ENCODE results near the gene VGLL1.

DNA sequence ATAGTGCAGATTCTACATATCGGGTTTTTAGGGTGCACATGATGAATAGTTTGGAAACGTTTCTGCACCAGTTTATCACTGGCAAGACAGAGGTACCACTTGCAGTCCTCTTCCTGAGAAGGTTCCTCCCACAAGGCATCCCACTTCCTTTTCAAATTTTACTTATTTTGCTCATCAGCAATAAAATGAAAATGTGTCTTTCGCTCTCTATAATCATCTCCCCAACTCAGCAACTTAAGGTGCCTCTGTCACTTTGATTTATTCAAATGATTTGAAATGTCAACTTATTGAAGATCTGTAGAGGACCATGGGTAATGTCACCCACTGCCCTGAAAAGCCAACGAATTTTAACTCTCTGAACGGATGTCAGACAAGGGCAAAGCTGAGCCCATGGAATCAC lies 53.2 kb downstream of the VGLL1 start:
- TF ChIP-seq, protein P1, sequence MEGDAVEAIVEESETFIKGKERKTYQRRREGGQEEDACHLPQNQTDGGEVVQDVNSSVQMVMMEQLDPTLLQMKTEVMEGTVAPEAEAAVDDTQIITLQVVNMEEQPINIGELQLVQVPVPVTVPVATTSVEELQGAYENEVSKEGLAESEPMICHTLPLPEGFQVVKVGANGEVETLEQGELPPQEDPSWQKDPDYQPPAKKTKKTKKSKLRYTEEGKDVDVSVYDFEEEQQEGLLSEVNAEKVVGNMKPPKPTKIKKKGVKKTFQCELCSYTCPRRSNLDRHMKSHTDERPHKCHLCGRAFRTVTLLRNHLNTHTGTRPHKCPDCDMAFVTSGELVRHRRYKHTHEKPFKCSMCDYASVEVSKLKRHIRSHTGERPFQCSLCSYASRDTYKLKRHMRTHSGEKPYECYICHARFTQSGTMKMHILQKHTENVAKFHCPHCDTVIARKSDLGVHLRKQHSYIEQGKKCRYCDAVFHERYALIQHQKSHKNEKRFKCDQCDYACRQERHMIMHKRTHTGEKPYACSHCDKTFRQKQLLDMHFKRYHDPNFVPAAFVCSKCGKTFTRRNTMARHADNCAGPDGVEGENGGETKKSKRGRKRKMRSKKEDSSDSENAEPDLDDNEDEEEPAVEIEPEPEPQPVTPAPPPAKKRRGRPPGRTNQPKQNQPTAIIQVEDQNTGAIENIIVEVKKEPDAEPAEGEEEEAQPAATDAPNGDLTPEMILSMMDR (IDR thresholded peaks at IDR 0.05 in 4 of 5, conservative IDR thresholded peaks at IDR 0.05 in 1 of 5) = no peak
- TF ChIP-seq POLR2A (IDR thresholded peaks at IDR 0.05) = no peak

All from gastrocnemius medialis (tissue), 4 donors.